Muscle layer of duodenum (tissue), 2 donors: ENCODE results near the gene DAB2IP.

Experiments used
- H3K27ac ChIP-seq: one replicate; pipeline ENCODE4 v1.7.0; 2013; ENCODE audit warnings: mild to moderate bottlenecking, low read length
- H3K27me3 ChIP-seq: one replicate; pipeline ENCODE4 v1.7.0; 2013; ENCODE audit warnings: low read depth, mild to moderate bottlenecking, control low read depth, low read length
- H3K36me3 ChIP-seq, 2 donors: one replicate each; pipeline ENCODE4 v1.7.0; 2013; ENCODE audit warnings: low read length in 2 of 2, control low read depth in 1 of 2, mild to moderate bottlenecking in 1 of 2; ENCODE audit not compliant: insufficient read depth in 2 of 2, control insufficient read depth in 1 of 2
- H3K4me1 ChIP-seq, 2 donors: one replicate each; pipeline ENCODE4 v1.7.0; 2013; ENCODE audit warnings: low read length in 2 of 2, mild to moderate bottlenecking in 2 of 2, control low read depth in 1 of 2, moderate library complexity in 1 of 2; ENCODE audit not compliant: insufficient read depth in 2 of 2, control insufficient read depth in 1 of 2
- H3K4me3 ChIP-seq, 2 donors: one replicate each; pipeline ENCODE4 v1.7.0; 2013; ENCODE audit warnings: low read length in 2 of 2, low read depth in 1 of 2, mild to moderate bottlenecking in 1 of 2
- H3K9me3 ChIP-seq, 2 donors: one replicate each; pipeline ENCODE4 v1.7.0; 2013; ENCODE audit warnings: low read length in 2 of 2, control low read depth in 1 of 2, mild to moderate bottlenecking in 1 of 2; ENCODE audit not compliant: control insufficient read depth in 1 of 2
- donor health status: healthy.

DAB2IP gene

GRCh38 chr9:121711281-121711680 lies 59.8 kb downstream of the DAB2IP start:
- Histone ChIP-seq H3K4me1 (peaks cover 2 to 30% of the 10 kb centered on the region in 2 donors), H3K9me3 (no peaks in the 10 kb centered on the region), H3K36me3 (peaks cover 0 to 4% of the 10 kb centered on the region in 2 donors), H3K27ac (no peak overlapping the region), H3K27me3 (no peaks in the 10 kb centered on the region), H3K4me3 (no peak overlapping the region)

- H3K36me3 ChIP-seq = peaks cover 0 to 4% of the 10 kb centered on the region in 2 donors
- no peak overlapping the region for H3K4me3 ChIP-seq
- no peaks in the 10 kb centered on the region for H3K9me3 ChIP-seq
- no peak overlapping the region for H3K27ac ChIP-seq
- H3K27me3 ChIP-seq = no peaks in the 10 kb centered on the region
- peaks cover 2 to 35% of the 10 kb centered on the region in 2 donors for H3K4me1 ChIP-seq
Observed at GRCh38 chr9:121711797-121712196, 60.4 kb downstream of the DAB2IP start.

- no peaks in the 10 kb centered on the region for H3K27me3 ChIP-seq
- peaks cover 0 to 4% of the 10 kb centered on the region in 2 donors for H3K36me3 ChIP-seq
- no peak overlapping the region for H3K4me3 ChIP-seq
- H3K9me3 ChIP-seq = no peaks in the 10 kb centered on the region
- H3K27ac ChIP-seq = no peak overlapping the region
- peaks cover 2 to 48% of the 10 kb centered on the region in 2 donors for H3K4me1 ChIP-seq
Observed at GRCh38 chr9:121713400-121714070, 62.1 kb downstream of the DAB2IP start.

GRCh38 chr9:121714075-121714705 lies 62.8 kb downstream of the DAB2IP start:
- Histone ChIP-seq H3K27ac (no peak overlapping the region), H3K27me3 (no peaks in the 10 kb centered on the region), H3K36me3 (peaks cover 0 to 4% of the 10 kb centered on the region in 2 donors), H3K9me3 (no peaks in the 10 kb centered on the region), H3K4me3 (no peak overlapping the region), H3K4me1 (peaks cover 2 to 49% of the 10 kb centered on the region in 2 donors)

GRCh38 chr9:121714873-121715272 lies 63.4 kb downstream of the DAB2IP start:
- Histone ChIP-seq H3K36me3 (peaks cover 0 to 4% of the 10 kb centered on the region in 2 donors), H3K9me3 (no peaks in the 10 kb centered on the region), H3K27ac (no peak overlapping the region), H3K4me1 (peaks cover 2 to 47% of the 10 kb centered on the region in 2 donors), H3K27me3 (no peaks in the 10 kb centered on the region), H3K4me3 (no peak overlapping the region)

GRCh38 chr9:121717141-121717991 lies 65.9 kb downstream of the DAB2IP start:
- H3K4me1 ChIP-seq = peaks cover 21 to 59% of the 10 kb centered on the region in 2 donors
- H3K27ac ChIP-seq = no peak overlapping the region
- H3K4me3 ChIP-seq = no peak overlapping the region
- H3K36me3 ChIP-seq = peaks cover 0 to 4% of the 10 kb centered on the region in 2 donors
- H3K27me3 ChIP-seq = no peaks in the 10 kb centered on the region
- H3K9me3 ChIP-seq = no peaks in the 10 kb centered on the region

GRCh38 chr9:121718084-121718483 lies 66.7 kb downstream of the DAB2IP start:
- Histone ChIP-seq H3K4me1 (peaks cover 23 to 61% of the 10 kb centered on the region in 2 donors), H3K9me3 (no peaks in the 10 kb centered on the region), H3K27me3 (no peaks in the 10 kb centered on the region), H3K27ac (no peak overlapping the region), H3K36me3 (peaks cover 0 to 4% of the 10 kb centered on the region in 2 donors), H3K4me3 (no peak overlapping the region)

GRCh38 chr9:121718501-121718900 lies 67.1 kb downstream of the DAB2IP start:
- Histone ChIP-seq H3K36me3 (peaks cover 0 to 4% of the 10 kb centered on the region in 2 donors), H3K27me3 (no peaks in the 10 kb centered on the region), H3K4me3 (no peak overlapping the region), H3K4me1 (peaks cover 23 to 66% of the 10 kb centered on the region in 2 donors), H3K27ac (no peak overlapping the region), H3K9me3 (no peaks in the 10 kb centered on the region)

- Histone ChIP-seq H3K36me3 (no peaks in the 10 kb centered on the region), H3K27ac (peak overlapping the region; percentile 68), H3K27me3 (no peaks in the 10 kb centered on the region), H3K4me3 (no peak overlapping the region), H3K4me1 (peaks cover 35 to 76% of the 10 kb centered on the region in 2 donors), H3K9me3 (no peaks in the 10 kb centered on the region)
Observed at GRCh38 chr9:121720311-121721057, 69.0 kb downstream of the DAB2IP start.

GRCh38 chr9:121721058-121721350 lies 69.6 kb downstream of the DAB2IP start:
- Histone ChIP-seq H3K36me3 (no peaks in the 10 kb centered on the region), H3K4me3 (no peak overlapping the region), H3K4me1 (peaks cover 37 to 81% of the 10 kb centered on the region in 2 donors), H3K9me3 (no peaks in the 10 kb centered on the region), H3K27me3 (no peaks in the 10 kb centered on the region), H3K27ac (peak overlapping the region; percentile 68)

- Histone ChIP-seq H3K27me3 (no peaks in the 10 kb centered on the region), H3K36me3 (no peaks in the 10 kb centered on the region), H3K9me3 (no peaks in the 10 kb centered on the region), H3K4me3 (no peak overlapping the region), H3K4me1 (peaks cover 37 to 74% of the 10 kb centered on the region in 2 donors), H3K27ac (no peak overlapping the region)
Observed at GRCh38 chr9:121721770-121722169, 70.3 kb downstream of the DAB2IP start.
